ENCODE data around the gene IFNAR1. TPM values are rescaled to one million over a fixed set of nuclear protein-coding genes. Genes with fewer than 3 reads are reported as not detected.
A peak's percentile ranks its signal among the peaks of the same experiment; 100 is the strongest.
"Not testable (repeated sequence)": the region's sequence is repeated elsewhere in the genome, so short reads cannot be mapped to it uniquely, and the experiment has no call there.

Gene IFNAR1
- total RNA-seq, 1 donor from 2014 or later = 19.0 TPM

GRCh38 chr21:33315946-33316710 is 8.6 kb upstream of the IFNAR1 start:
- DNase-seq = peak; percentile 47
- Mint-ChIP-seq H3K36me3 (ENCODE audit: low read depth) (no peaks in the 10 kb centered on the region), H3K27ac (no peak overlapping the region), H3K27me3 (peaks cover 28% of the 10 kb centered on the region), H3K4me1 (no peaks in the 10 kb centered on the region), H3K4me3 (no peak overlapping the region), H3K9me3 (peaks cover 4% of the 10 kb centered on the region)
- intact Hi-C loops (cut with micrococcal nuclease) = no loop called here

GRCh38 chr21:33317145-33317544 is 7.6 kb upstream of the IFNAR1 start:
- no peaks in the 10 kb centered on the region for H3K4me1 Mint-ChIP-seq
- DNase-seq = peak; percentile 31
- intact Hi-C loops (cut with micrococcal nuclease) = no loop called here
- H3K36me3 Mint-ChIP-seq (ENCODE audit: low read depth) = no peaks in the 10 kb centered on the region
- no peak overlapping the region for H3K27ac Mint-ChIP-seq
- peaks cover 28% of the 10 kb centered on the region for H3K27me3 Mint-ChIP-seq
- peaks cover 4% of the 10 kb centered on the region for H3K9me3 Mint-ChIP-seq
- no peak overlapping the region for H3K4me3 Mint-ChIP-seq

DNA sequence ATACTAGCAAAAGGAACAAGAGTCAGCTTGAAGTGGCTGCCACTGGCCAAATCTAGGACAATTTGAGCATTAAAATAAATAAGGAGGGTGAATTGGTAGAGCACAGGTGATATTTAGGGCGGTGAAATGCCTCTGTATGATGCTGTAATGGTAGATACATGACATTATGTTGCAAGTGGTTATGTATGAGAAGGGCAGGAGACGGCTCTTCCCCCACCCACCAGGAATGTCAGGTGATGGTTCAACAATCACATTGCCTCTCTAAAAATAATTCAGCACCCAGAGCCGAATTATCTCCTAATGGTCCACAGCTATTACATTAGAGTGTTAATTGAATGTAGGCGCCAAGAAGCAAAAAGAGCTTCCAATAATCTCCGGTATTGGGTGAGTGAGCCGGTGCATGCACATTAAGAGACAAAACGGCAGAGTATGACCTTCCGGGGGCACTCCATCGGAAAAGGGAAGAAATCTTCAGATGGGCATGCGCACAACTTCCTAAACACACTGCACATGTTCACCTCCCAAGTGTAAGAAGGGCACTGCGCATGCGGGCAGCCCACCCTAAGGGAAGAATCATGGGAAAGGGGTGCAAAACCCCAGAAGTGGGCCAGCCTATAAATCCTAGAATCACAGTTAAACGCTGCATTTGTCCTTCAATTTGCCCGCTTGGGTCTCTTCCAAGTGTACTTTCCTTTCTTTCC is 6.8 kb upstream of the IFNAR1 start:
- Mint-ChIP-seq H3K36me3 (ENCODE audit: low read depth) (no peaks in the 10 kb centered on the region), H3K4me3 (no peak overlapping the region), H3K9me3 (peaks cover 4% of the 10 kb centered on the region), H3K4me1 (no peaks in the 10 kb centered on the region), H3K27me3 (peaks cover 28% of the 10 kb centered on the region), H3K27ac (no peak overlapping the region)
- peak; percentile 41 for DNase-seq
- intact Hi-C loops (cut with micrococcal nuclease) = no loop called here

DNA sequence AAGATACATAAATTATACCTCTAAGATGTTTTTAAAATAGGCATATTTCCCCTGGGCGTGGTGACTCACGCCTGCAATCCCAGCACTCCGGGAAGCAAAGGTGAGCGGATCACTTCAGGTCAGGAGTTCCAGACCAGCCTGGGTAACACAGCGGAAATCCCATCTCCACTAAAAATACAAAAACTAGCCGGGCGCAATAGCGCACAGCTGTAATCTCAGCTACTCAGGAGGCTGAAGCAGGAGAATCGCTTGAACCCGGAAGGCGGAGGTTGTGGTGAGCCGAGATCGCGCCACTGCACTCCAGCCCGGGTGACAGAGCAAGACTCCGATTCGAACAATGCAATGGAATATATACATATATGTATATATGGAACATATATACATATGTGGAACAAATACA is 3.8 kb upstream of the IFNAR1 start:
- H3K4me1 Mint-ChIP-seq; H3K36me3 Mint-ChIP-seq (ENCODE audit: low read depth); H3K27ac Mint-ChIP-seq; H3K9me3 Mint-ChIP-seq; H3K4me3 Mint-ChIP-seq; intact Hi-C loops (cut with micrococcal nuclease): not testable (repeated sequence)
- peak; percentile 76 for DNase-seq
- peaks cover 12% of the 10 kb centered on the region for H3K27me3 Mint-ChIP-seq

- intact Hi-C loops (cut with micrococcal nuclease) = loop anchor here (1.0 to 2.0 kb wide), 4 partner anchors 57 to 111 kb away; partner anchors contain the start of gene IL10RB
- H3K4me1 Mint-ChIP-seq = peaks cover 16% of the 10 kb centered on the region
- not testable (repeated sequence) for H3K4me3 Mint-ChIP-seq; H3K9me3 Mint-ChIP-seq; H3K36me3 Mint-ChIP-seq (ENCODE audit: low read depth); DNase-seq; H3K27ac Mint-ChIP-seq; H3K27me3 Mint-ChIP-seq
These were observed 1.2 kb upstream of the IFNAR1 start for GRCh38 chr21:33323610-33324009.

DNA sequence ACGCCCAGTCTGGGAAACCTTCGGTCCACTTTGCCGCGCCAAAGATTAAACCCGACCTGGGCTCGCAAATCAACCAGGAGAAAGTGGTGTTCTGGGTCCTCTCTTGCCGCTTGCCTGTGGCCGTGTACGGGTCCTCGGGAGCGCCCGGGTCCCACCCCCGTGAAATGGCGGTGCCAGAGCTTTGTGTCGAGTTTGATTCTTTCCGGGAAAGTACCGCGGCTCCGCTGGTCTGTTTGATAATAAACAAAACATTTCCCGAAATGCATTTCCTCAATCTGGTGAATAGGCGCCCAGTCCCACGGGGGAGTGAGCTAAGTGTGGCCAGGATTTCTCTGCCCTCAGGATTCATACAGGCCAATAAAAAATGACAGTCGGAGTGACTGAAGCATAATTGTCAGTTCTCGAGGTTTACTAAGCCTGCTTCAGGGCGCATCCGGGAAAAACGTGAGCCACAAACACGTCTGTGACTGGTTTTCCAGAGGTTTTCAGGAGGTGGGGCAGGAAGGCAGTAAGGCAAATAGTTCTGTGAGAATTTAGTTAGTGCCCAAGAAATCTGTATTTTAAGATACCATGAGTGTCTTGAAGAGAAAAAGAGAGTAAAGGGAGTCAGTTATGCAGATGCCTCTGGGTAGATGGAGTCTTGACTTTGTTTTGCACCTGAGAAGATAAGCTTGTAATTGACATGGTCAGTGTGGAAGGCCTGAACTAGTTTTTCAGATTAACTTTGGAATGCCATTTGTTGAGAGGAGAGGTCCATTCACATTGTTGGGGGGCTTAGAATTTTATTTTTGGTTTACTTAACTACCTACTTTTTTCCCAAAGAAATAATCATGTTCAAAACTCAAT is 675 bp downstream of the IFNAR1 start:
- Mint-ChIP-seq H3K27me3 (no peaks in the 10 kb centered on the region), H3K4me1 (peaks cover 22% of the 10 kb centered on the region), H3K9me3 (no peaks in the 10 kb centered on the region), H3K27ac (no peak overlapping the region), H3K4me3 (no peak overlapping the region), H3K36me3 (ENCODE audit: low read depth) (peaks cover 10% of the 10 kb centered on the region)
- peak; percentile 92 for DNase-seq
- intact Hi-C loops (cut with micrococcal nuclease) = loop anchor here (1.0 to 5.0 kb wide), 7 partner anchors 37 to 126 kb away; partner anchors contain the start of genes IFNAR2 and IL10RB

GRCh38 chr21:33327326-33327725 is 2.6 kb downstream of the IFNAR1 start:
- Mint-ChIP-seq H3K4me3 (no peak overlapping the region), H3K4me1 (peaks cover 41% of the 10 kb centered on the region), H3K9me3 (peaks cover 3% of the 10 kb centered on the region), H3K36me3 (ENCODE audit: low read depth) (peaks cover 19% of the 10 kb centered on the region), H3K27me3 (no peaks in the 10 kb centered on the region), H3K27ac (no peak overlapping the region)
- intact Hi-C loops (cut with micrococcal nuclease) = loop anchor here (5.0 kb wide), 1 partner anchor 35 kb away; no protein-coding TSS in a partner anchor
- DNase-seq = peak; percentile 50

DNA sequence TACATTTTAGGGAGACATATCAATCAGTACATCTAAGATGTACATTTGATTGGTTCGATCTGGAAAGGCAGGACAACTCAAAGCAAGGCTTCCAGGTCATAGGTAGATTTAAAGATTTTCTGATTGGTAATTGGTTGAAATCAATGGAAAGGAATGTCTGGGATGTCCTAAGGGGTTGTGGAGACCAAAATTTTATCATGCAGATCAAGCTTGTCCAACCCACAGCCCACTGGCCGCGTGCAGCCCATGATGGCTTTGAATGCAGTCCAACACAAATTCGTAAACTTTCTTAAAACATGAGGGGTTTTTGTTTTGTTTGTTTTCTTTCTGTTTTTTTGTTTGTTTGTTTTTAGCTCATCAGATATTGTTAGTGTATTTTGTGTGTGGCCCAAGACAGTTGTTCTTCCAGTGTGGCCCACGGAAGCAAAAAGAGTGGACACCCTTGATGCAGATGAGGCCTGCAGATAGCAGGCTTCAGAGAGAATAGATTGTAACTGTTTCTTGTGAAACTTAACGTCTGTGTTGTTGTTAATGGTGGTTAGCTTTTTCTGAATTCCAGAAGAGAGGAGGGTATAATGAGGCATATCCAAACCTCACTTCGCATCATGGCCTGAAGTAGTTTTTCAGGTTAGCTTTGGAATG is 3.1 kb downstream of the IFNAR1 start:
- peak; percentile 28 for DNase-seq
- Mint-ChIP-seq H3K4me3 (no peak overlapping the region), H3K27me3 (no peaks in the 10 kb centered on the region), H3K4me1 (peaks cover 42% of the 10 kb centered on the region), H3K36me3 (ENCODE audit: low read depth) (peaks cover 24% of the 10 kb centered on the region), H3K27ac (no peak overlapping the region), H3K9me3 (peaks cover 9% of the 10 kb centered on the region)
- intact Hi-C loops (cut with micrococcal nuclease) = loop anchor here (5.0 kb wide), 1 partner anchor 34 kb away; no protein-coding TSS in a partner anchor

GRCh38 chr21:33330726-33331125 is 6.0 kb downstream of the IFNAR1 start:
- H3K9me3 Mint-ChIP-seq = peaks cover 13% of the 10 kb centered on the region
- intact Hi-C loops (cut with micrococcal nuclease) = no loop called here
- peaks cover 44% of the 10 kb centered on the region for H3K4me1 Mint-ChIP-seq
- H3K27me3 Mint-ChIP-seq = no peaks in the 10 kb centered on the region
- H3K27ac Mint-ChIP-seq = no peak overlapping the region
- no peak for DNase-seq
- no peak overlapping the region for H3K4me3 Mint-ChIP-seq
- H3K36me3 Mint-ChIP-seq (ENCODE audit: low read depth) = peaks cover 46% of the 10 kb centered on the region

DNA sequence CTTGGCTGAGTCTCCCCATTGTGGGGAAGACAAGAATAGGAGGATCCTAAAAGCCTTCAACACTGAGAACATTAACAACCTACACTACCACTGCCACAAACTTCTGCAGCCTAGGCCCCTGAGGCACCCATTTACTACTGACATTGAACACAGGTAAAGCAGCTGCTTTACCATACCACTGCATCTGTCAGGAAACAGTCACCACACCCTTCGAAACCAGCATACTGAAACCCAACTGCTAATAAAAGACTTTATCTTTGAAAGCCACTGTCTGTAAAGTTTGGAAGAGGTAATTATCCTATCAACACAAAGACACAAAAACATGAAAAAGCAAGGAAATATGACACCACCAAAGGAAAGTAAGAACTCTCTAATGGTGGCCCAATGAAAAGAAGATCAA is 7.4 kb downstream of the IFNAR1 start:
- Mint-ChIP-seq H3K4me3 (peak overlapping the region; percentile 9), H3K4me1 (peaks cover 36% of the 10 kb centered on the region), H3K9me3 (peaks cover 13% of the 10 kb centered on the region), H3K36me3 (ENCODE audit: low read depth) (peaks cover 48% of the 10 kb centered on the region), H3K27ac (peak overlapping the region; percentile 13), H3K27me3 (no peaks in the 10 kb centered on the region)
- DNase-seq = peak; percentile 73
- intact Hi-C loops (cut with micrococcal nuclease) = no loop called here

DNA sequence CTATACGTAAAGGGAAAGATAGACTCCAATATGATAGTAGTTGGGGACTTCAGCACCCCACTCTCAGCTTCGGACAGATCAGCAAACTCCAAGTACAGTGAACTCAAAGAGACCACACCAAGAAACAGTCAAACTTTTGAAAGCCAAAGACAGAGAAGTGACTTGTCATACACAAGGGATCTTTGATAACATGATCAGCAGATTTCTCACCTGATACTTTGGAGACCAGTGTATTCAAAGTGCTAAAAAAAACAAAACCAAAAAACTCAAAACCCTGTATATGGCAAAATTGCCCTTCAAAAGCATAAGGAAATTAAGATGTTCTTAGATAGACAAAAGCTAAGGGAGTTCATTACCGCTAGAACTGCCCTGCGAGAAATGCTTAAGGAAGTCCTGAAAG is 9.4 kb downstream of the IFNAR1 start:
- intact Hi-C loops (cut with micrococcal nuclease) = no loop called here
- no peak overlapping the region for H3K27ac Mint-ChIP-seq
- peaks cover 48% of the 10 kb centered on the region for H3K36me3 Mint-ChIP-seq (ENCODE audit: low read depth)
- no peak overlapping the region for H3K4me3 Mint-ChIP-seq
- no peaks in the 10 kb centered on the region for H3K27me3 Mint-ChIP-seq
- H3K9me3 Mint-ChIP-seq = peaks cover 13% of the 10 kb centered on the region
- DNase-seq = peak; percentile 33
- peaks cover 26% of the 10 kb centered on the region for H3K4me1 Mint-ChIP-seq

- H3K27me3 Mint-ChIP-seq = no peaks in the 10 kb centered on the region
- no peak overlapping the region for H3K4me3 Mint-ChIP-seq
- peaks cover 26% of the 10 kb centered on the region for H3K4me1 Mint-ChIP-seq
- H3K27ac Mint-ChIP-seq = no peak overlapping the region
- peak; percentile 48 for DNase-seq
- intact Hi-C loops (cut with micrococcal nuclease) = no loop called here
- H3K9me3 Mint-ChIP-seq = peaks cover 13% of the 10 kb centered on the region
- peaks cover 49% of the 10 kb centered on the region for H3K36me3 Mint-ChIP-seq (ENCODE audit: low read depth)
These were observed 10.1 kb downstream of the IFNAR1 start for GRCh38 chr21:33334824-33335223.

GRCh38 chr21:33339135-33339534 is 14.4 kb downstream of the IFNAR1 start:
- Mint-ChIP-seq H3K36me3 (ENCODE audit: low read depth) (peaks cover 46% of the 10 kb centered on the region), H3K4me1 (peaks cover 3% of the 10 kb centered on the region), H3K27me3 (no peaks in the 10 kb centered on the region), H3K4me3 (no peak overlapping the region), H3K27ac (no peak overlapping the region), H3K9me3 (no peaks in the 10 kb centered on the region)
- intact Hi-C loops (cut with micrococcal nuclease) = no loop called here
- no peak for DNase-seq
